Lower lobe of right lung (tissue), 2 donors: ENCODE results near the gene CFAP251. TPM values are rescaled to one million over a fixed set of nuclear protein-coding genes. Genes with fewer than 3 reads are reported as not detected.
"Not testable (repeated sequence)": the region's sequence is repeated elsewhere in the genome, so short reads cannot be mapped to it uniquely, and the experiment has no call there.

Experiments used
- ATAC-seq, 2 donors: fragments of 200-7000 bp; cut with Tn5 transposase; one replicate each; pipeline ENCODE4 v1.9.1; 2020 to 2022; ENCODE audit warnings: mild to moderate bottlenecking in 2 of 2, moderate library complexity in 2 of 2
- DNase-seq: peaks from one replicate; pipeline ENCODE4 v3.0.0-alpha.2; 2020
- H3K27ac ChIP-seq: fragments of 200-600 bp; one replicate; pipeline ENCODE4 v1.8.0; 2022
- H3K27me3 ChIP-seq: fragments of 200-600 bp; one replicate; pipeline ENCODE4 v1.8.0; 2022; ENCODE audit warnings: low read depth
- H3K36me3 ChIP-seq: fragments of 200-600 bp; one replicate; pipeline ENCODE4 v1.8.0; 2022; ENCODE audit warnings: mild to moderate bottlenecking
- H3K4me1 ChIP-seq: fragments of 200-600 bp; one replicate; pipeline ENCODE4 v1.8.0; 2022
- H3K4me3 ChIP-seq: fragments of 200-600 bp; one replicate; pipeline ENCODE4 v1.8.0; 2022; ENCODE audit warnings: mild to moderate bottlenecking
- H3K9me3 ChIP-seq: fragments of 200-600 bp; one replicate; pipeline ENCODE4 v1.8.0; 2022
- intact Hi-C: fragments of 100-400 bp; cut with DNase I; formaldehyde crosslinking; loops from one replicate; pipeline ENCODE4 v1.11.0; 2022
- total RNA-seq: library from RNA; stranded (reverse); fragmentation: NEBNext Ultra II Directional; extraction: Animal tissue kit (Norgen Biotek cat#: 25700); gene quantifications from one replicate; pipeline ENCODE4 v1.2.1, GENCODE V29; 2021
- TF ChIP-seq, protein P1 (sequence below): fragments of 200-600 bp; IDR thresholded peaks from one replicate; pipeline ENCODE4 v1.8.0; 2022; ENCODE audit warnings: antibody characterized with exemption, mild to moderate bottlenecking
- donor health status: DM: no; HTN: yes; CAD: no; lungs with severe emphysema.

Gene CFAP251
- total RNA-seq, 1 donor from 2014 or later, result 8.2 TPM

DNA sequence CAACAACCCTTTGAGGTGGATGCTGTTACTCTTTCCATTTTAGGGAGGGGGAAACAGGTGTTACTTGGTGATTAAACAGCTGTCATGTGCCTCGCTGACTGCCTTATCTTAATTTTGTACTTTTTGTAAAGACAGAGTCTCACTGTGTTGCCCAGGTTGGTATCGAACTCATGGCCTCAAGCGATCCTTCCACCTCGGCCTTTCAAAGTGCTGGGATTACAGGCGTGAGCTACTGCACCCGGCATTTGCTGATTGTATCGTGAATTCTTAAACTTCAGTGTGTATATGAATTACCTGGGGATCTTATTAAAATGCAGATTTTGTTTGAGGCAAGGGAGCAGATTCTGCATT is 29.1 kb upstream of the CFAP251 start:
- intact Hi-C loops, result no loop called here
- H3K4me3 ChIP-seq, result peak overlapping the region; percentile 71
- peaks cover 25% of the 10 kb centered on the region for H3K4me1 ChIP-seq
- TF ChIP-seq, protein P1, sequence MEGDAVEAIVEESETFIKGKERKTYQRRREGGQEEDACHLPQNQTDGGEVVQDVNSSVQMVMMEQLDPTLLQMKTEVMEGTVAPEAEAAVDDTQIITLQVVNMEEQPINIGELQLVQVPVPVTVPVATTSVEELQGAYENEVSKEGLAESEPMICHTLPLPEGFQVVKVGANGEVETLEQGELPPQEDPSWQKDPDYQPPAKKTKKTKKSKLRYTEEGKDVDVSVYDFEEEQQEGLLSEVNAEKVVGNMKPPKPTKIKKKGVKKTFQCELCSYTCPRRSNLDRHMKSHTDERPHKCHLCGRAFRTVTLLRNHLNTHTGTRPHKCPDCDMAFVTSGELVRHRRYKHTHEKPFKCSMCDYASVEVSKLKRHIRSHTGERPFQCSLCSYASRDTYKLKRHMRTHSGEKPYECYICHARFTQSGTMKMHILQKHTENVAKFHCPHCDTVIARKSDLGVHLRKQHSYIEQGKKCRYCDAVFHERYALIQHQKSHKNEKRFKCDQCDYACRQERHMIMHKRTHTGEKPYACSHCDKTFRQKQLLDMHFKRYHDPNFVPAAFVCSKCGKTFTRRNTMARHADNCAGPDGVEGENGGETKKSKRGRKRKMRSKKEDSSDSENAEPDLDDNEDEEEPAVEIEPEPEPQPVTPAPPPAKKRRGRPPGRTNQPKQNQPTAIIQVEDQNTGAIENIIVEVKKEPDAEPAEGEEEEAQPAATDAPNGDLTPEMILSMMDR, result no peak
- no peaks in the 10 kb centered on the region for H3K27me3 ChIP-seq
- ATAC-seq (no peak), DNase-seq (no peak)
- H3K27ac ChIP-seq, result peak overlapping the region; percentile 92
- H3K9me3 ChIP-seq, result no peaks in the 10 kb centered on the region
- peaks cover 18% of the 10 kb centered on the region for H3K36me3 ChIP-seq

DNA sequence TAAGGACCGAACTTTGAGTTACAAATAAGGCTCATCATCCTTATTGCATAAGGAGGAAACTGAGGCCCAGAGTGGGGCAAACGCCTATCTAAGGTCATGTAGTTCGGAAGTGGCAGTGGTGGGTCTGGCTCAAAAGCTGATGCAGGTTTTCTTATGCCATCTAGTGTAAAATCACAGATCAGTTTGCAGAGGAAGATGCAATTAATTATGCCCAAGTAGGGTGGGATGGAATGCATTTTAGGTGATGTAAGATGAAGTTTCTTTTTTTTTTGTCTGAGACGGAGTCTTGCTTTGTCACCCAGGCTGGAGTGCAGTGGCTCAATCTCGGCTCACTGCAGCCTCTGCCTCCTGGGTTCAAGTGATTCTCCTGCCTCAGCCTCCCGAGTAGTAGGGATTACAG is 28.7 kb upstream of the CFAP251 start:
- H3K27me3 ChIP-seq, H3K9me3 ChIP-seq, ATAC-seq, intact Hi-C loops, DNase-seq: not testable (repeated sequence)
- peaks cover 25% of the 10 kb centered on the region for H3K4me1 ChIP-seq
- peaks cover 22% of the 10 kb centered on the region for H3K36me3 ChIP-seq
- peak overlapping the region; percentile 71 for H3K4me3 ChIP-seq
- peak overlapping the region; percentile 92 for H3K27ac ChIP-seq

DNA sequence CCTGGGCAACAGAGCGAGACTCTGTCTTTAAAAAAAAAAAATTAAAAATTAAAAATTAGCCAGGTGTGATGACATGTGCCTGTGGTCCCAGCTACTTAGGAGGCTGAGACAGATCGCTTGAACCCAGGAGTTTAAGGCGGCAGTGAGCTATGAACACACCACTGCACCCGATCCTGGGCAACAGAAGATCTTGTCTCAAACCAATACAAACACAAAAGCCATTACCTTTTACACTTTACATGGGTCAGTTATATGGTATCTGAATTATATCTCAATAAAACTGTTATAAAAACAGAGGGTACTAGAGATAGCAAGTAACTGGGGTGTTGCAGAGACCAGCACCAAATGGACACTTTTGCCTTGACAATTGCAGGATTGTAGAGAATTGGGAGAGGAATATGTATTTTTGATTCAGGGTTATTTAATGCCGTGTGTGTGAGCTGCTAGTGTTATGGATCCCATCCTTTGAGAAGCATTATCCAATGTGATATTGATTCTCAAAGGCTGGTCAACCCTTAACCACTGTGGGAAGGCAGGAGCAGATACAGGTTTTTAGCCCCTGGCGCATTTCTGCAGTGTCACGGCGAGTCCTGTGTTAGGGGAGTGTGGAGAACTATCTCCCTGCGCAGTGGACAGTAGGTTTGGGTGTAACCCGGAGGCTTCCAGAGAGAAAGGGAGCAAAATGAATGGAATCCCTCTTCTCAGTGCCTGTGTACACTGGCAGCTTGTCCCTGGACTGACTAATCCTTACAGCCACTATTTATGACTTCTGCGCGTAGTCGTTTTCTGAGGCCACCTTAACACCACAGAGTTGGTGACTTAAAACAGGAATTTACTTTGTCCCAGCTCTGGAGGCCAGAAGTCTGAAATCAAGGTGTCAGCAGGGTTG is 25.5 kb upstream of the CFAP251 start:
- DNase-seq, result no peak
- H3K27ac ChIP-seq, result no peak overlapping the region
- H3K36me3 ChIP-seq, result peaks cover 53% of the 10 kb centered on the region
- intact Hi-C loops, result no loop called here
- no peak overlapping the region for H3K4me3 ChIP-seq
- TF ChIP-seq, protein P1, result no peak
- no peak for ATAC-seq
- H3K4me1 ChIP-seq, result peaks cover 25% of the 10 kb centered on the region
- no peaks in the 10 kb centered on the region for H3K27me3 ChIP-seq
- H3K9me3 ChIP-seq, result no peaks in the 10 kb centered on the region

DNA sequence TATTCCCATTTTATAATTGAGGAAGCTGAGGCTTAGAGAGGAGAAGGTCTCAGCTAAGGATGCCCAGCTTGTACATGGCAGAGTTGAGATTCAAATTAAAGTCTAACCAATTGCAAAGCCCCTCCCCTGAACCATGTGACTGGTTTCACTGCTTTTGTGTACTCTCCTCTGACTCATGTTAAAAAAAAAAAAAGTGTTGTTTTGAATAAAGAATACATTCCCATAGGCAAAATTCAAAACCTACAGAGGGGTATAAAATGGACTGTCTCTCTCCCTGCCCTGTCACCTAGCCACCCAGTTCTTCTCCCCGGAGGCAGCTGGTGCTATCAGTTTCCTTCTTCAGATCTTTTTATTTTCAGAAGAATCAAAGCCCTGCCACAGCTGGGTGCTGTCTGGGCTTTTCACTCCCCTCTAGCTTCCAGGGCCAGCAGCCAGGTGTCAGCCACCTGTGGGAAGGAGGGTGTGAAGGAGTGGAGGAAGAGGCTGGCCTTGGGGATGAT is 24.4 kb upstream of the CFAP251 start:
- no peak overlapping the region for H3K27ac ChIP-seq
- intact Hi-C loops, result no loop called here
- TF ChIP-seq, protein P1, result no peak
- H3K4me1 ChIP-seq, result peaks cover 25% of the 10 kb centered on the region
- ATAC-seq, result peak; percentile 19 to 38
- no peaks in the 10 kb centered on the region for H3K27me3 ChIP-seq
- H3K9me3 ChIP-seq, result no peaks in the 10 kb centered on the region
- no peak for DNase-seq
- no peak overlapping the region for H3K4me3 ChIP-seq
- H3K36me3 ChIP-seq, result peaks cover 64% of the 10 kb centered on the region

DNA sequence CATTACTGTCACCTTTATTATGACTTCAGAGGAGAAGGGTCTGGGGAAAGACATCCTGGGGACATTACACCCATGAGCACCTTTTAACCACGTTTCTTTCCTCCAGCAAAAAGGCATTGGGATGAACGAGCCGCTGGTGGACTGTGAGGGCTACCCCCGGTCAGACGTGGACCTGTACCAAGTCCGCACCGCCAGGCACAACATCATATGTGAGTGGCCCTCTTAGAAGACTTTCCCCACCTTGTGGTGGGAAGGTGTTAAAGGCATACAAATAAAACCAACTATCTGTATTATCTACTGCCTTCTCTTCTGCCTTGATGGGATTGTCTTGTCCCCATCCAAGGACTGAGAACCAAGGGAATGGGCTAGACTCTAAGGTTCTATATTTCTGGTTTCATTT is 23.8 kb upstream of the CFAP251 start:
- ATAC-seq (no peak), DNase-seq (no peak)
- TF ChIP-seq, protein P1, result no peak
- Histone ChIP-seq H3K27ac (no peak overlapping the region), H3K27me3 (no peaks in the 10 kb centered on the region), H3K36me3 (peaks cover 70% of the 10 kb centered on the region), H3K9me3 (no peaks in the 10 kb centered on the region), H3K4me3 (no peak overlapping the region), H3K4me1 (peaks cover 20% of the 10 kb centered on the region)
- intact Hi-C loops, result no loop called here

DNA sequence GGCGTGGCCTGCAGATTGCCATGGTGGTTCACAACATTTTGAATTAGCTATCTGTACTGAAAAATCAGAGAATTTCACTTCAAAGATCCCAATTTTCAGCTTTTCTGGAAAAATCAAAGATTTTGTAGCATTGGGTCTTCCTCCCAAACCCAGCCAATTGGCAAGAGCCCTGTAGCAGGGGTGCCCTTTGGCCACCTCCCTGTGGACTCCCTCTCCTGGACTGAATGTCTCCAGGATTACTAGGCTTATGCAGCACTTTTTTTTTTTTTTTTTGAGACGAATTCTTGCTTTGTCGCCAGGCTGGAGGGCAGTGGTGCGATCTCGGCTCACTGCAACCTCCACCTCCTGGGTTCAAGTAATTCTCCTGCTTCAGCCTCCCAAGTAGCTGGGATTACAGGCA is 20.1 kb upstream of the CFAP251 start:
- no peak for DNase-seq
- Histone ChIP-seq H3K36me3 (peaks cover 91% of the 10 kb centered on the region), H3K27ac (no peak overlapping the region), H3K4me1 (peaks cover 9% of the 10 kb centered on the region), H3K4me3 (no peak overlapping the region), H3K9me3 (no peaks in the 10 kb centered on the region), H3K27me3 (no peaks in the 10 kb centered on the region)
- TF ChIP-seq, protein P1, result no peak
- ATAC-seq, result no peak
- intact Hi-C loops, result no loop called here
